ENCODE results near the gene EGF. TPM values are rescaled to one million over a fixed set of nuclear protein-coding genes. Genes with fewer than 3 reads are reported as not detected.

Gene EGF
- total RNA-seq, 1 experiment from 2014 or later: 26.7 TPM

GRCh38 chr4:109976189-109976588, 63.5 kb downstream of the EGF start:
- intact Hi-C loops (cut with micrococcal nuclease; ENCODE audit: unreplicated experiment): loop anchor here (5.0 to 10.0 kb wide), 2 partner anchors 159 to 271 kb away; partner anchors contain the start of genes CASP6 and GAR1
- BruUV-seq (replicated peaks): no TSS peak

GRCh38 chr4:109977854-109978501, 65.3 kb downstream of the EGF start:
- ChIA-PET POLR2A (ENCODE audit: low non-redundant PET) (no interaction called here), CTCF (interaction anchor here (1.0 kb wide), 1 partner anchor 550 kb away, joined by 7 read pairs; no protein-coding TSS in a partner anchor)
- intact Hi-C loops (cut with micrococcal nuclease; ENCODE audit: unreplicated experiment): loop anchor here (5.0 to 10.0 kb wide), 2 partner anchors 161 to 273 kb away; partner anchors contain the start of genes CASP6 and GAR1
- Histone ChIP-seq H3K9me3 (ENCODE audit: low read depth, low read length, poor library complexity, severe bottlenecking) (no peaks in the 10 kb centered on the region), H3K4me3 (ENCODE audit: low read depth, low read length, poor library complexity, severe bottlenecking) (no peak overlapping the region), H3K4me1 (ENCODE audit: insufficient read depth, low read length, poor library complexity, severe bottlenecking) (peaks cover 7% of the 10 kb centered on the region), H3K27me3 (replicated peaks; ENCODE audit: insufficient read depth, low read depth, low read length, poor library complexity) (no peaks in the 10 kb centered on the region), H3K27ac (ENCODE audit: low read depth, low read length, poor library complexity, severe bottlenecking) (no peak overlapping the region), H3K36me3 (ENCODE audit: insufficient read depth, low read length, poor library complexity, severe bottlenecking) (peaks cover 12% of the 10 kb centered on the region)
- no TSS peak for BruUV-seq (replicated peaks)
- TF ChIP-seq EZH2 (IDR thresholded peaks at IDR 0.05; ENCODE audit: borderline replicate concordance, low read depth, low read length, poor library complexity, severe bottlenecking) (no peak), CTCF (conservative IDR thresholded peaks at IDR 0.05; ENCODE audit: low read depth, low read length) (peak; percentile 81)
- DNase-seq (ENCODE audit: low spot score): peak; percentile 70

More at GRCh38 chr4:109976189-109976588, 63.5 kb downstream of the EGF start:
- H3K4me1 ChIP-seq (ENCODE audit: insufficient read depth, low read length, poor library complexity, severe bottlenecking): peaks cover 7% of the 10 kb centered on the region
- H3K9me3 ChIP-seq (ENCODE audit: low read depth, low read length, poor library complexity, severe bottlenecking): no peaks in the 10 kb centered on the region
- H3K4me3 ChIP-seq (ENCODE audit: low read depth, low read length, poor library complexity, severe bottlenecking): no peak overlapping the region
- ChIA-PET POLR2A (ENCODE audit: low non-redundant PET) (no interaction called here), CTCF (no interaction called here)
- H3K27me3 ChIP-seq (replicated peaks; ENCODE audit: insufficient read depth, low read depth, low read length, poor library complexity): no peaks in the 10 kb centered on the region
- TF ChIP-seq EZH2 (IDR thresholded peaks at IDR 0.05; ENCODE audit: borderline replicate concordance, low read depth, low read length, poor library complexity, severe bottlenecking) (no peak), CTCF (conservative IDR thresholded peaks at IDR 0.05; ENCODE audit: low read depth, low read length) (no peak)
- H3K27ac ChIP-seq (ENCODE audit: low read depth, low read length, poor library complexity, severe bottlenecking): no peak overlapping the region
- peaks cover 12% of the 10 kb centered on the region for H3K36me3 ChIP-seq (ENCODE audit: insufficient read depth, low read length, poor library complexity, severe bottlenecking)
- no peak for DNase-seq (ENCODE audit: low spot score)

- CTCF ChIA-PET: interaction anchor here (0.5 kb wide), 1 partner anchor 91 kb away, joined by 3 read pairs; no protein-coding TSS in a partner anchor
- H3K9me3 ChIP-seq (ENCODE audit: low read depth, low read length, poor library complexity, severe bottlenecking): no peaks in the 10 kb centered on the region
- DNase-seq (ENCODE audit: low spot score): peak; percentile 32
These were observed 66.2 kb downstream of the EGF start for GRCh38 chr4:109978704-109979454.

More at GRCh38 chr4:109978704-109979454, 66.2 kb downstream of the EGF start:
- intact Hi-C loops (cut with micrococcal nuclease; ENCODE audit: unreplicated experiment): loop anchor here (5.0 to 10.0 kb wide), 2 partner anchors 162 to 274 kb away; partner anchors contain the start of genes CASP6 and GAR1
- no TSS peak for BruUV-seq (replicated peaks)
- H3K27me3 ChIP-seq (replicated peaks; ENCODE audit: insufficient read depth, low read depth, low read length, poor library complexity): no peaks in the 10 kb centered on the region
- no peak for TF ChIP-seq EZH2 (IDR thresholded peaks at IDR 0.05; ENCODE audit: borderline replicate concordance, low read depth, low read length, poor library complexity, severe bottlenecking)
- TF ChIP-seq CTCF (conservative IDR thresholded peaks at IDR 0.05; ENCODE audit: low read depth, low read length): peak; percentile 25; the same call in 1 of the 2 replicates
- POLR2A ChIA-PET (ENCODE audit: low non-redundant PET): no interaction called here
- H3K27ac ChIP-seq (ENCODE audit: low read depth, low read length, poor library complexity, severe bottlenecking): no peak overlapping the region
- peaks cover 16% of the 10 kb centered on the region for H3K36me3 ChIP-seq (ENCODE audit: insufficient read depth, low read length, poor library complexity, severe bottlenecking)
- H3K4me1 ChIP-seq (ENCODE audit: insufficient read depth, low read length, poor library complexity, severe bottlenecking): peaks cover 7% of the 10 kb centered on the region
- H3K4me3 ChIP-seq (ENCODE audit: low read depth, low read length, poor library complexity, severe bottlenecking): no peak overlapping the region

Measured in A673 (cell line).